H1 (cell line): ENCODE measurements around the gene ATP9B. TPM values are rescaled to one million over a fixed set of nuclear protein-coding genes. Genes with fewer than 3 reads are reported as not detected.

Experiments
- CTCF ChIA-PET: fragments of 300-600 bp; sonication (Branson Sonifier 250); formaldehyde crosslinking; loops from one replicate; lab custom pipeline; 2021; ENCODE audit not compliant: partially characterized antibody; lab: Charles Lee
- POLR2A ChIA-PET: fragments of 300-600 bp; sonication (Branson Sonifier 250); formaldehyde crosslinking; loops from one replicate; lab custom pipeline; 2021; ENCODE audit warnings: inconsistent platforms; ENCODE audit not compliant: partially characterized antibody; lab: Charles Lee
- DNase-seq, 2 experiments: peaks; one replicate each; pipeline versions ENCODE4 v3.0.0 to v3.0.0-alpha.2; 2010 to 2022; ENCODE audit warnings: low spot score in 2 of 2, low read depth in 1 of 2, mixed read lengths in 1 of 2
- FAIRE-seq: peaks from 2 replicates; lab custom pipeline; 2011; peaks lifted over from hg19 to GRCh38; lab: Jason Lieb, UNC
- H2AFZ ChIP-seq: 2 replicates; pipeline ENCODE4 v1.8.1; 2012; ENCODE audit warnings: low read length, inconsistent platforms
- H2AK5ac ChIP-seq: 2 replicates; pipeline ENCODE4 v1.6.1; 2013; ENCODE audit warnings: low read depth, low read length
- H2BK120ac ChIP-seq: replicated peaks from 2 replicates; pipeline ENCODE3; 2013; ENCODE audit warnings: low read depth, low read length, inconsistent platforms
- H2BK12ac ChIP-seq: 2 replicates; pipeline ENCODE4 v1.6.1; 2013; ENCODE audit warnings: low read depth, low read length
- H2BK15ac ChIP-seq: 2 replicates; pipeline ENCODE4 v1.6.1; 2013; ENCODE audit warnings: low read length
- H2BK20ac ChIP-seq: 2 replicates; pipeline ENCODE4 v1.6.1; 2013; ENCODE audit warnings: low read length
- H2BK5ac ChIP-seq: 2 replicates; pipeline ENCODE4 v1.6.1; 2013; ENCODE audit warnings: low read depth, low read length
- H3K14ac ChIP-seq: 2 replicates; pipeline ENCODE4 v1.6.1; 2013; ENCODE audit warnings: inconsistent platforms; ENCODE audit not compliant: insufficient read length
- H3K18ac ChIP-seq: 2 replicates; pipeline ENCODE4 v1.6.1; 2013; ENCODE audit warnings: low read length; ENCODE audit errors: extremely low read depth
- H3K23ac ChIP-seq: 2 replicates; pipeline ENCODE4 v1.6.1; 2013; ENCODE audit warnings: inconsistent platforms; ENCODE audit not compliant: insufficient read length
- H3K23me2 ChIP-seq: 2 replicates; pipeline ENCODE4 v1.6.1; 2013; ENCODE audit warnings: low read depth, low read length
- H3K27ac ChIP-seq: 2 replicates; pipeline ENCODE4 v1.6.1; 2011; ENCODE audit warnings: low read depth, low read length, inconsistent platforms
- H3K27me3 ChIP-seq, 4 experiments: replicated peaks in 1 of 4; 1 replicate in 1 of 4; 2 replicates in 3 of 4; pipeline versions ENCODE4 v1.6.1 to v1.8.1; 2011 to 2013; ENCODE audit warnings: low read length in 3 of 4, mild to moderate bottlenecking in 3 of 4, inconsistent platforms in 2 of 4, mixed read lengths in 2 of 4, moderate library complexity in 1 of 4; ENCODE audit not compliant: control insufficient read depth in 3 of 4, insufficient read depth in 3 of 4; ENCODE audit errors: extremely low read depth in 1 of 4
- H3K36me3 ChIP-seq, 4 experiments: 2 replicates each; pipeline versions ENCODE4 v1.6.1 to v1.8.1; 2011 to 2013; ENCODE audit warnings: mild to moderate bottlenecking in 4 of 4, low read length in 3 of 4, moderate library complexity in 2 of 4, control low read depth in 1 of 4, inconsistent platforms in 1 of 4; ENCODE audit not compliant: insufficient read depth in 4 of 4, control insufficient read depth in 2 of 4
- H3K4ac ChIP-seq: replicated peaks from 2 replicates; pipeline ENCODE3; 2013; ENCODE audit warnings: low read length, low read depth, mixed read lengths, inconsistent platforms; ENCODE audit not compliant: insufficient read length
- H3K4me1 ChIP-seq, 4 experiments: replicated peaks in 1 of 4; 1 replicate in 1 of 4; 2 replicates in 3 of 4; pipeline versions ENCODE4 v1.6.1 to v1.8.1; 2011 to 2013; ENCODE audit warnings: low read length in 3 of 4, inconsistent platforms in 2 of 4, mixed read lengths in 1 of 4; ENCODE audit not compliant: insufficient read depth in 4 of 4, control insufficient read depth in 3 of 4
- H3K4me2 ChIP-seq, 2 experiments: 2 replicates each; pipeline versions ENCODE4 v1.6.1 to v1.8.1; 2011 to 2013; ENCODE audit warnings: low read depth in 2 of 2, low read length in 2 of 2, control low read depth in 1 of 2, inconsistent platforms in 1 of 2, mild to moderate bottlenecking in 1 of 2; ENCODE audit not compliant: insufficient read depth in 1 of 2
- H3K4me3 ChIP-seq, 4 experiments: fragments of 200-600, 300-600 bp in 1 of 4; sonication (generic), shearing (Covaris generic), sonication (Bioruptor Twin) in 1 of 4; 2 replicates each; pipeline versions ENCODE4 v1.5.1 to v1.8.1; 2011 to 2016; ENCODE audit warnings: low read length in 4 of 4, low read depth in 3 of 4, control low read depth in 2 of 4, inconsistent platforms in 2 of 4, mild to moderate bottlenecking in 2 of 4, mixed read lengths in 1 of 4, moderate library complexity in 1 of 4; ENCODE audit not compliant: insufficient read depth in 2 of 4; ENCODE audit errors: extremely low read depth in 1 of 4
- H3K56ac ChIP-seq: replicated peaks from 2 replicates; pipeline ENCODE3; 2013; ENCODE audit warnings: low read depth, mild to moderate bottlenecking, mixed read lengths, low read length, inconsistent platforms; ENCODE audit not compliant: insufficient read length
- H3K79me1 ChIP-seq: 2 replicates; pipeline ENCODE4 v1.6.1; 2013; ENCODE audit warnings: low read depth, low read length, control low read depth
- H3K79me2 ChIP-seq, 2 experiments: 2 replicates each; pipeline versions ENCODE4 v1.6.1 to v1.8.1; 2012 to 2013; ENCODE audit warnings: low read length in 2 of 2, mild to moderate bottlenecking in 2 of 2, inconsistent platforms in 1 of 2; ENCODE audit not compliant: insufficient read depth in 2 of 2, control insufficient read depth in 1 of 2
- H3K9ac ChIP-seq, 4 experiments: replicated peaks in 1 of 4; 1 replicate in 1 of 4; 2 replicates in 3 of 4; pipeline versions ENCODE4 v1.6.1 to v1.8.1; 2011 to 2013; ENCODE audit warnings: low read depth in 3 of 4, low read length in 3 of 4, control low read depth in 2 of 4, mild to moderate bottlenecking in 2 of 4, moderate library complexity in 2 of 4, inconsistent platforms in 1 of 4; ENCODE audit errors: extremely low read depth in 1 of 4
- H3K9me3 ChIP-seq, 2 experiments: 2 replicates each; pipeline versions ENCODE4 v1.6.1 to v1.8.1; 2012 to 2013; ENCODE audit warnings: mild to moderate bottlenecking in 2 of 2, moderate library complexity in 2 of 2, control low read depth in 1 of 2, inconsistent platforms in 1 of 2, low read depth in 1 of 2, low read length in 1 of 2, mixed read lengths in 1 of 2; ENCODE audit not compliant: insufficient read depth in 2 of 2
- H4K20me1 ChIP-seq, 2 experiments: replicated peaks in 1 of 2; 2 replicates each; pipeline versions ENCODE3 to v1.8.1; 2011 to 2013; ENCODE audit warnings: inconsistent platforms in 2 of 2, low read length in 2 of 2, mild to moderate bottlenecking in 1 of 2; ENCODE audit not compliant: insufficient read depth in 2 of 2, control insufficient read depth in 1 of 2
- H4K5ac ChIP-seq: 2 replicates; pipeline ENCODE4 v1.6.1; 2013; ENCODE audit warnings: low read length, low read depth, mixed read lengths, inconsistent platforms; ENCODE audit not compliant: insufficient read length
- H4K8ac ChIP-seq: 2 replicates; pipeline ENCODE4 v1.8.0; 2013; ENCODE audit warnings: mild to moderate bottlenecking, moderate library complexity, low read length, inconsistent platforms; ENCODE audit not compliant: insufficient read depth; ENCODE audit errors: extremely low read depth
- H4K91ac ChIP-seq: replicated peaks from 2 replicates; pipeline ENCODE3; 2013; ENCODE audit warnings: low read length, mixed read lengths, inconsistent platforms; ENCODE audit not compliant: insufficient read length
- PHF8 ChIP-seq: fragments of 200-600 bp; sonication (generic); conservative IDR thresholded peaks from 2 replicates; pipeline ENCODE4 v1.7.1; 2012; ENCODE audit warnings: low read depth, mild to moderate bottlenecking, inconsistent platforms, low read length, moderate library complexity
- POU5F1 ChIP-seq: IDR thresholded peaks from 2 replicates; pipeline ENCODE4 v1.6.1; 2011; ENCODE audit warnings: low read depth, mild to moderate bottlenecking, low read length, moderate library complexity
- RFX5 ChIP-seq: IDR thresholded peaks from 2 replicates; pipeline ENCODE4 v1.6.1; 2011; ENCODE audit warnings: low read depth, low read length, improper control_type of control experiment, borderline replicate concordance
- WGBS, 2 experiments: shearing (Covaris generic) in 1 of 2; methylation state at CpG; one replicate each; pipeline versions ENCODE4 v1.1.6 to v1.1.7; 2013 to 2015; ENCODE audit warnings: low lambda C conversion rate in 2 of 2, mixed read lengths in 2 of 2, inconsistent platforms in 1 of 2, low coverage in 1 of 2, missing lambda C conversion rate in 1 of 2; ENCODE audit not compliant: insufficient replicate concordance in 2 of 2, insufficient coverage in 1 of 2, insufficient read length in 1 of 2; ENCODE audit errors: extremely low coverage in 1 of 2, missing lambda C conversion rate in 1 of 2; 5-methylcytosine and 5-hydroxymethylcytosine counted together
- polyA plus RNA-seq, 7 experiments: library from polyadenylated mRNA; depleted of rRNA in 3 of 7; stranded (reverse) in 5 of 7; unstranded in 2 of 7; fragments of >200 nt in 5 of 7; fragments of 200-250 nt in 2 of 7; gene quantifications; 1 replicate in 5 of 7; 2 replicates in 1 of 7; 4 replicates in 1 of 7; pipeline versions ENCODE4 v1.2.1 to v1.2.3, GENCODE V29; 2011 to 2013; ENCODE audit warnings: missing spikeins in 2 of 7, mixed read lengths in 2 of 7
- total RNA-seq: library from RNA; stranded (reverse); fragmentation: NEBNext Ultra II Directional; extraction: Animal tissue kit (Norgen Biotek cat#: 25700); gene quantifications from 2 replicates; pipeline ENCODE4 v1.2.1, GENCODE V29; 2021

ATP9B gene
- total and polyA plus RNA-seq, 2 of the 8 experiments (the other 6 are each of a cell fraction or from before 2014, with no cell fraction given): 15.1 to 21.7 TPM

DNA sequence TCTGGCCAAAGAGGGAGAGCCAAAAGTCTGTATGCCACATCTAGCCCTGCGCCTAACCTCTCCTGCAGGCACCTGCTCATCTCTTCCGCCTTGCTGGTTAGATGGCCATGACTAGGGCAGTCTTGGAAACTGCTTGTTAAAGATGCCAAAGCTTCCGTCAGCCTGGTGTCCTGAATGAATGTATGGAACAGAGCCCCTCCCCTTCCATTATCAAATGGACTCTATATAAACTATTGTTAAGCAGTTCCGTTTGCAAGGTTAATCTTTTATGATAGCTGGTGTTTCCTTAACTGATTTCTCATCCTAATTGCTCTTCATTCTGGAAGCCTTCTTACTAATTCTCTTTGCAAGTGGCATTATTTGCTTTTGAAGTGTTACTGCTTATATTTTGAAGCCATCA is 87.1 kb downstream of the ATP9B start:
- Histone ChIP-seq H3K4me2 (no peak overlapping the region), H3K9me3 (no peaks in the 10 kb centered on the region), H3K4me1 (no peaks in the 10 kb centered on the region), H2AK5ac (no peak overlapping the region), H2BK15ac (no peak overlapping the region), H3K14ac (no peak overlapping the region), H3K36me3 (peaks cover 0 to 5% (median 0%) of the 10 kb centered on the region in 4 experiments; a peak in 2 of 8 replicates), H3K9ac (no peak overlapping the region), H3K23me2 (no peaks in the 10 kb centered on the region), H2BK20ac (no peak overlapping the region), H4K91ac (no peak overlapping the region), H2AFZ (no peak overlapping the region), H3K27ac (no peak overlapping the region), H3K27me3 (no peaks in the 10 kb centered on the region), H2BK120ac (no peak overlapping the region), H3K79me1 (no peaks in the 10 kb centered on the region), H4K5ac (no peak overlapping the region), H4K20me1 (peaks cover 0 to 2% of the 10 kb centered on the region in 2 experiments), H3K56ac (no peak overlapping the region), H2BK5ac (no peak overlapping the region), H3K18ac (no peak overlapping the region), H2BK12ac (no peak overlapping the region), H4K8ac (no peak overlapping the region), H3K79me2 (no peaks in the 10 kb centered on the region), H3K23ac (no peak overlapping the region), H3K4ac (no peak overlapping the region), H3K4me3 (no peak overlapping the region)
- no peak for FAIRE-seq
- POLR2A ChIA-PET: no interaction called here
- 80% methylated on average over 4 of the region's 4 CpGs; no CpG with 5 or more reads in 1 of the 2 experiments for WGBS, 2 experiments
- TF ChIP-seq PHF8: no peak
- no peak for TF ChIP-seq RFX5
- no peak for TF ChIP-seq POU5F1
- CTCF ChIA-PET: interaction anchor here (1.3 kb wide), 1 partner anchor 9 kb away, joined by 3 read pairs; no protein-coding TSS in a partner anchor
- no peak for DNase-seq
